Left lobe of liver (tissue), 2 donors: ENCODE results near the gene SARDH. TPM values are rescaled to one million over a fixed set of nuclear protein-coding genes. Genes with fewer than 3 reads are reported as not detected.

Experiments used
- ATAC-seq: fragments of 200-7000 bp; cut with Tn5 transposase; one replicate; pipeline ENCODE4 v1.9.1; 2020; ENCODE audit warnings: mild to moderate bottlenecking, moderate library complexity
- DNase-seq: peaks from one replicate; pipeline ENCODE4 v3.0.0-alpha.2; 2020; ENCODE audit warnings: low spot score
- total RNA-seq: library from RNA; stranded (reverse); gene quantifications from one replicate; pipeline ENCODE4 v1.2.1, GENCODE V29; 2021
- donor health status: DM: no; HTN: no; CAD: no; lungs with moderate emphysema.
- donor health status: DM: no; HTN: yes; CAD: no.

SARDH gene
- total RNA-seq, 1 donor from 2014 or later = 208 TPM

DNA sequence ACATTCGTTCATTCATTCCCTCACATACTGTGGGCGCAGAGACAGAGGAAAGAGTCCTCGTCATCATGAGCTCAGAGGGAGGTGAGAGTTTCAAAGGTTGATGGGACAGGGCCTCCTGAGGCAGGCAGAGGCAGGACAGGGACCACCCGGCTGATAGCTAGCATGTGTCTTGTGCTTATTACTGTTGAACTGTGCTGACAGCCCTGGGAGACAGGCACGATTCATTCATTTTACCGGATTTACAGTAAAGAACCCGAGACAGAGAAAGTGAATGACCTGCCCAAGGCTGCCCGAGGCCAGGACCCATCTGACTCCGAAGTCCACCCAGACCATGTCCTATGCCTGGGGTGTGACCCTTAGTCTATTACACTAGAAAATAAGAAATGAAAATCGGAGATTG lies 124.1 kb downstream of the SARDH start:
- DNase-seq (no peak), ATAC-seq (no peak)

Other genes with a start within 250 kb of the SARDH start
- gene MYMK, start 213.4 kb downstream of the SARDH start, total RNA-seq = not detected
- 18.0 TPM for gene ADAMTSL2, start 203.6 kb downstream of the SARDH start, total RNA-seq
- 2.8 TPM for gene FAM163B, start 129.0 kb downstream of the SARDH start, total RNA-seq
- 16.7 TPM for gene DBH, start 102.0 kb downstream of the SARDH start, total RNA-seq